ENCODE results near the gene ZNF407.

The ZNF407 gene

DNA sequence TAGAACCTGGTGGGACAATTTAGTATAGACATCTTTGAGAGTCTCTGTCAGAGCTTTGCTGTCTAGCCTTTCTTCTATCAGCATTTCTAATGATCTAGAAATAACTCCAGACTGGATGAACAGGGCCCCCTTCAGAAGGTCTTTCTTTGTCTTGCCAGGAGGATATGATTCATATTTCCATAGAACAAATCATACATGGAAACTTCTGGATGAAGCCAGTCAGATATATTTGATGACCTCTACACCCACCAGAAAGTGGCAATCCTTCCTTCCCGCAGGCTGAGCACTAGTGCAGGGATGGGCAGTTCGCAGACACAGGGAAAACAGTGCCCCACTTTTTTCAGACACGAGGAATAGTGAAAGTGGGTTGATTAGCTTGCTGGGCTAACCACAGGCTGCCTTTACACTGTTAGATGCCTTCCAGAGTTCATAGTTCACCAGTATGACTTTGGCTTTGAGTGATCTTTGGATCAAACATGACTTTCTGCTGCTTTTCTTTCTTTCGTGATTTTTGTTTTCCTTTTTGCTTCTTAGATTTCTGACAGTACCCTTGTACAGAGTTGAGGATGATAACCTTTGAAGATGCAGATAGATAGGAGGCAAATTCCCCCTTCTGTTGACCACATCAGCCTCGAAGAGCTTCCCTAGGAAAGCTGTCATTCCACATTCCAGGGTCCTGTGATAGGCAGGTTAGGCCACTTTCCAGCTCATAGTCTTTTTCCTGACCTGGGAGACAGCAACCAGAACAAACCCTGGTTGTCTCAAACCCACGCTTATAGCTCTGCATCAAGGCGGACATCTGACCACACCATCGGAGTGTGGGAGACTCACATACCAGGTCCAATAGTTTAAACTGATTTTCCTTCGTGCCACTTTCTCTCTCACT is 237.0 kb downstream of the ZNF407 start:
- no peak overlapping the region for H3K27ac ChIP-seq
- no peaks in the 10 kb centered on the region for H3K79me2 ChIP-seq
- H3K27me3 ChIP-seq (ENCODE audit: control insufficient read depth, insufficient read depth, low read length), result no peaks in the 10 kb centered on the region
- no peaks in the 10 kb centered on the region for H3K9me3 ChIP-seq (ENCODE audit: control insufficient read depth, low read length)
- H3K36me3 ChIP-seq (ENCODE audit: control insufficient read depth, insufficient read depth, low read length), result no peaks in the 10 kb centered on the region
- no peak overlapping the region for H2AFZ ChIP-seq
- no peak overlapping the region for H3K4me2 ChIP-seq (ENCODE audit: low read length)
- H3K9ac ChIP-seq, result no peak overlapping the region
- TF ChIP-seq CTCF (IDR thresholded peaks at IDR 0.05), result no peak
- peaks cover 4% of the 10 kb centered on the region for H3K4me1 ChIP-seq
- H3K4me3 ChIP-seq (ENCODE audit: low read depth, low read length), result no peak overlapping the region

GRCh38 chr18:74836296-74837139 is 238.8 kb downstream of the ZNF407 start:
- Histone ChIP-seq H3K27me3 (ENCODE audit: control insufficient read depth, insufficient read depth, low read length) (no peaks in the 10 kb centered on the region), H3K4me2 (ENCODE audit: low read length) (no peak overlapping the region), H3K27ac (no peak overlapping the region), H3K4me1 (peaks cover 4% of the 10 kb centered on the region), H3K4me3 (ENCODE audit: low read depth, low read length) (no peak overlapping the region), H3K9me3 (ENCODE audit: control insufficient read depth, low read length) (no peaks in the 10 kb centered on the region), H3K79me2 (no peaks in the 10 kb centered on the region), H3K9ac (no peak overlapping the region), H3K36me3 (ENCODE audit: control insufficient read depth, insufficient read depth, low read length) (no peaks in the 10 kb centered on the region), H2AFZ (no peak overlapping the region)
- no peak for TF ChIP-seq CTCF (IDR thresholded peaks at IDR 0.05)

GRCh38 chr18:74840492-74841167 is 243.0 kb downstream of the ZNF407 start:
- TF ChIP-seq CTCF (IDR thresholded peaks at IDR 0.05), result no peak
- H2AFZ ChIP-seq, result no peak overlapping the region
- H3K9me3 ChIP-seq (ENCODE audit: control insufficient read depth, low read length), result no peaks in the 10 kb centered on the region
- H3K79me2 ChIP-seq, result no peaks in the 10 kb centered on the region
- no peaks in the 10 kb centered on the region for H3K36me3 ChIP-seq (ENCODE audit: control insufficient read depth, insufficient read depth, low read length)
- no peak overlapping the region for H3K27ac ChIP-seq
- no peaks in the 10 kb centered on the region for H3K4me1 ChIP-seq
- H3K4me2 ChIP-seq (ENCODE audit: low read length), result no peak overlapping the region
- no peaks in the 10 kb centered on the region for H3K27me3 ChIP-seq (ENCODE audit: control insufficient read depth, insufficient read depth, low read length)
- H3K9ac ChIP-seq, result no peak overlapping the region
- H3K4me3 ChIP-seq (ENCODE audit: low read depth, low read length), result no peak overlapping the region

DNA sequence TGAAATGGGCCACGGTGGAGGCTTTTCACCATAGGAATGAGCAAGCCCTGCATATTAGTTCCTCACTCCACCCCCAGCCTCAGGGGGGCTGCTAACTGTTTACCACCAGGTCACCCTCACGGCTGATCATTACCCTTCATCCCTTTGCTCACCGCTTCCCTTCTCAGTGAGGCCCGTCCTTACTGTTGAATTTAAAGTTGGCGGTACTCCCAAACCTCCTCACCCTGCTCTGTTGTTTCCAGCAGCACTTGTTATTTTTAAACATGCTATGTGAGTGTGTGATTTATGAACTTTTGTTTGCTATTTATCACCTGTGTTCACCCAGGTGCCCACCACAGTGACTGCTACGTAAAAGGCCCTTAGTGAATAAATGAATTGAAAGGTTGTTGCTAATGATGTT is 243.6 kb downstream of the ZNF407 start:
- no peak overlapping the region for H3K4me2 ChIP-seq (ENCODE audit: low read length)
- H3K79me2 ChIP-seq, result no peaks in the 10 kb centered on the region
- no peaks in the 10 kb centered on the region for H3K9me3 ChIP-seq (ENCODE audit: control insufficient read depth, low read length)

More for the DNA sequence above, 243.6 kb downstream of the ZNF407 start:
- Histone ChIP-seq H3K36me3 (ENCODE audit: control insufficient read depth, insufficient read depth, low read length) (no peaks in the 10 kb centered on the region), H3K27ac (no peak overlapping the region), H3K9ac (no peak overlapping the region), H2AFZ (no peak overlapping the region), H3K27me3 (ENCODE audit: control insufficient read depth, insufficient read depth, low read length) (no peaks in the 10 kb centered on the region), H3K4me3 (ENCODE audit: low read depth, low read length) (no peak overlapping the region), H3K4me1 (no peaks in the 10 kb centered on the region)
- TF ChIP-seq CTCF (IDR thresholded peaks at IDR 0.05), result no peak

All from parathyroid adenoma (tissue), 2 donors.